Right atrium auricular region (tissue), 2 donors: ENCODE data around the gene WDTC1. TPM values are rescaled to one million over a fixed set of nuclear protein-coding genes. Genes with fewer than 3 reads are reported as not detected.
"Not testable (repeated sequence)": the region's sequence is repeated elsewhere in the genome, so short reads cannot be mapped to it uniquely, and the experiment has no call there.

Experiments used
- DNase-seq: peaks from one replicate; pipeline ENCODE4 v3.0.0-alpha.2; 2019; ENCODE audit warnings: low spot score
- H3K27ac ChIP-seq, 2 donors: fragments of 200-600 bp; sonication (generic); 1 replicate in 1 of 2; 2 replicates in 1 of 2; pipeline ENCODE4 v1.5.1; 2016 to 2019
- H3K27me3 ChIP-seq, 2 donors: fragments of 200-600 bp; sonication (generic); one replicate each; pipeline versions ENCODE4 v1.5.1 to v1.6.0; 2017 to 2019
- H3K36me3 ChIP-seq: fragments of 200-600 bp; sonication (generic); one replicate; pipeline ENCODE4 v1.5.1; 2016
- H3K4me1 ChIP-seq, 2 donors: fragments of 200-600 bp; sonication (generic); one replicate each; pipeline versions ENCODE4 v1.5.1 to v1.6.0; 2017 to 2019
- H3K4me3 ChIP-seq, 2 donors: fragments of 200-600 bp; sonication (generic); 1 replicate in 1 of 2; 2 replicates in 1 of 2; pipeline ENCODE4 v1.5.1; 2017 to 2019; ENCODE audit warnings: mild to moderate bottlenecking in 1 of 2, moderate library complexity in 1 of 2
- H3K9me3 ChIP-seq, 2 donors: fragments of 200-600 bp; sonication (generic); one replicate each; pipeline ENCODE4 v1.5.1; 2019
- total RNA-seq, 2 donors: library from RNA; depleted of rRNA; stranded (reverse); fragments of >200 nt; gene quantifications; one replicate each; pipeline ENCODE4 v1.1.0, GENCODE V29; 2016
- TF ChIP-seq, protein P1 (sequence below), 2 donors: fragments of 200-600 bp; sonication (generic); IDR thresholded peaks; one replicate each; pipeline ENCODE4 v1.5.1; 2019; ENCODE audit warnings: antibody characterized with exemption in 2 of 2

Gene WDTC1, protein sequence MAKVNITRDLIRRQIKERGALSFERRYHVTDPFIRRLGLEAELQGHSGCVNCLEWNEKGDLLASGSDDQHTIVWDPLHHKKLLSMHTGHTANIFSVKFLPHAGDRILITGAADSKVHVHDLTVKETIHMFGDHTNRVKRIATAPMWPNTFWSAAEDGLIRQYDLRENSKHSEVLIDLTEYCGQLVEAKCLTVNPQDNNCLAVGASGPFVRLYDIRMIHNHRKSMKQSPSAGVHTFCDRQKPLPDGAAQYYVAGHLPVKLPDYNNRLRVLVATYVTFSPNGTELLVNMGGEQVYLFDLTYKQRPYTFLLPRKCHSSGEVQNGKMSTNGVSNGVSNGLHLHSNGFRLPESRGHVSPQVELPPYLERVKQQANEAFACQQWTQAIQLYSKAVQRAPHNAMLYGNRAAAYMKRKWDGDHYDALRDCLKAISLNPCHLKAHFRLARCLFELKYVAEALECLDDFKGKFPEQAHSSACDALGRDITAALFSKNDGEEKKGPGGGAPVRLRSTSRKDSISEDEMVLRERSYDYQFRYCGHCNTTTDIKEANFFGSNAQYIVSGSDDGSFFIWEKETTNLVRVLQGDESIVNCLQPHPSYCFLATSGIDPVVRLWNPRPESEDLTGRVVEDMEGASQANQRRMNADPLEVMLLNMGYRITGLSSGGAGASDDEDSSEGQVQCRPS
- total RNA-seq = 10 to 100 TPM; 52.0 to 77.9 TPM

DNA sequence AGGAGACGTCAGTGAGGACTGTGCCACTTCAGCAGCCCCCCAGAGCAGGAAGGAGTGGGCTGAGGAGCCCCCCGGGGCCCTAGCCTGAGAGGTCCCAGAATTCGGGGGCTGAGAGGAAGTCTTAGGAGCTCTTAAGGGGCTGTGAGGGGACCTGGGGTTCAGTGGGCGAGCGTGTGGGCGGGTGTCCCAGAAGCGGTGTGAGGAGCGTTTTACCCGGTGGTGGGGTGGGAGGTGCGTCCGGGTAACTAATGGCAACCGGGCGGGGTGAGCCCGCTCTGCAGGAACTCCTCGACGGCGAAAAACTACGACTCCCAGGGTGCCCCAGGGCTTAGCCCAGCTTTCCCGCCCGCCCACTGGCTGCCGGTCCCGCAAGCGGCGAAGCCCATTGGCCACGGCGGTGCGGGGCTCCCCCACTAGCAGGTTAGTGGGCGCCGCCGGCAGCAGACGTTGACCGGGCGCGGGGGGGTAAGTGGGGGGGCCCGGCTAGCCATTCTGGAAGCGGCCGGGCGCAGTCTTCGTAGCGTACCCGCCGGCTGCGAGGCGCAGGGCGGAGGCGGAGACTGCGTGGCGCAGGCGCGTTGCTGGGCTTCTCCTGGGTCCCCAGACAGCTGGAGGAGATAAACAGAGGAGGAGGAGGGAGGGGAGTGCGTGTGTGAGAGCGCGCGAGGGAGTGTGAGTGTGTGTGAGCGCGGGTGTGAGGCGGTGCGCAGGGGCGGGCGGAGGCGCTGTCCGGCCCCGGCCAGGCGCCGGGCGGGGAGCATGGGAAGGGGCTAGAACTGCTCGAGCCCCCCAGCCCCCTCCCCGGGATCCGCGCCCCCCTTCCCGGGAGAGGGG is at the start of gene WDTC1:
WDTC1 (plus strand) TSS at position 584 of the 834 bp plus-strand sequence. CDS start 26,423 bp downstream, outside the sequence.
- TF ChIP-seq, protein P1, sequence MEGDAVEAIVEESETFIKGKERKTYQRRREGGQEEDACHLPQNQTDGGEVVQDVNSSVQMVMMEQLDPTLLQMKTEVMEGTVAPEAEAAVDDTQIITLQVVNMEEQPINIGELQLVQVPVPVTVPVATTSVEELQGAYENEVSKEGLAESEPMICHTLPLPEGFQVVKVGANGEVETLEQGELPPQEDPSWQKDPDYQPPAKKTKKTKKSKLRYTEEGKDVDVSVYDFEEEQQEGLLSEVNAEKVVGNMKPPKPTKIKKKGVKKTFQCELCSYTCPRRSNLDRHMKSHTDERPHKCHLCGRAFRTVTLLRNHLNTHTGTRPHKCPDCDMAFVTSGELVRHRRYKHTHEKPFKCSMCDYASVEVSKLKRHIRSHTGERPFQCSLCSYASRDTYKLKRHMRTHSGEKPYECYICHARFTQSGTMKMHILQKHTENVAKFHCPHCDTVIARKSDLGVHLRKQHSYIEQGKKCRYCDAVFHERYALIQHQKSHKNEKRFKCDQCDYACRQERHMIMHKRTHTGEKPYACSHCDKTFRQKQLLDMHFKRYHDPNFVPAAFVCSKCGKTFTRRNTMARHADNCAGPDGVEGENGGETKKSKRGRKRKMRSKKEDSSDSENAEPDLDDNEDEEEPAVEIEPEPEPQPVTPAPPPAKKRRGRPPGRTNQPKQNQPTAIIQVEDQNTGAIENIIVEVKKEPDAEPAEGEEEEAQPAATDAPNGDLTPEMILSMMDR (IDR thresholded peaks at IDR 0.05) = no peak
- Histone ChIP-seq H3K27me3 (no peaks in the 10 kb centered on the region), H3K9me3 (no peaks in the 10 kb centered on the region), H3K4me3 (peak within 1 kb of the TSS; percentile 86 to 95), H3K4me1 (peaks cover 0 to 25% of the 10 kb centered on the region in 2 donors), H3K27ac (peak within 1 kb of the TSS; percentile 94 to 95), H3K36me3 (no peaks in the 10 kb centered on the region)
- peak; percentile 96 for DNase-seq

DNA sequence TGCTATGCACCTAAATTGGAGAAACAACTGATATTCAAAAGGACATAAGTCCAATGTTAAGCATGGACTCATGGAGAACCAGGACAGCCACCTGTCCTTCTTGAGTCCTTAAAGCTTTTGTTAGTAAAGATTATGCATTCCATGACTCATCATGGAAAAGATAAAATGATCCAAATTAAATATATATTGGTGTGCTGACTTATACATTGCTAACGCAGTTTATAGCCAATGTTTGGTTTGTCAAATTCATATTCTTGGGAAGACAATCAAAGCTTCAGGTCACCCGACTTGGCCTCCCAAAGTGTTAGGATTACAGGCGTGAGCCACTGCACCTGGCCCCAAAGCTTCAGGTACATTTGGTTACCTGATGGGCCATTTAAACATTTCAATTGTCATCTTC is 49.8 kb upstream of the WDTC1 start:
- H3K36me3 ChIP-seq, H3K27ac ChIP-seq, H3K27me3 ChIP-seq, H3K4me3 ChIP-seq, H3K4me1 ChIP-seq, DNase-seq: not testable (repeated sequence)
- peaks cover 0 to 15% of the 10 kb centered on the region in 2 donors for H3K9me3 ChIP-seq

DNA sequence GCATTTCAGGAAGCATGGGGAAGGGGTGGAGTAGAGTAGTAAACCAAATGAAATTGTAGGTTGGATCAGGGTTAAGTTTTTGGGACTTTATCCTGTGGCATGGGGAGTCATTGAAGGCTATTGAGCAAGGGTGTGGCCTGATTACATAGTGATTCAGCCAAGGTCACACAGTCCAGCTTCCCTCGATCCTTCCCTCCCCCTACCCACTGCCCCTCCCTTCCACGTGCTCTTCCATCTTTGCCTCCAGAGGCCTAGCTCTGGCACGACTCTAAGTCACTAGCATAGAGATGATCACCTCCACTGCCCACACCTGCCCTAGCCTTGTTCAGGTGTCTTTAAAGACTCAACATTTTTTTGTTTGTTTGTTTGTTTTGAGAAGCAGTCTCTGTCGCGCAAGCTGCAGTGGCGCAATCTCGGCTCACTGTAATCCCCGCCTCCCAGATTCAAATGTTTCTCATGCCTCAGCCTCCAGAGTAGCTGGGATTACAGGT is 42.3 kb upstream of the WDTC1 start:
- Histone ChIP-seq H3K36me3 (no peaks in the 10 kb centered on the region), H3K4me1 (no peaks in the 10 kb centered on the region), H3K27me3 (no peaks in the 10 kb centered on the region), H3K27ac (no peak overlapping the region), H3K4me3 (no peak overlapping the region), H3K9me3 (no peaks in the 10 kb centered on the region)
- TF ChIP-seq, protein P1 (IDR thresholded peaks at IDR 0.05) = no peak
- DNase-seq = no peak

DNA sequence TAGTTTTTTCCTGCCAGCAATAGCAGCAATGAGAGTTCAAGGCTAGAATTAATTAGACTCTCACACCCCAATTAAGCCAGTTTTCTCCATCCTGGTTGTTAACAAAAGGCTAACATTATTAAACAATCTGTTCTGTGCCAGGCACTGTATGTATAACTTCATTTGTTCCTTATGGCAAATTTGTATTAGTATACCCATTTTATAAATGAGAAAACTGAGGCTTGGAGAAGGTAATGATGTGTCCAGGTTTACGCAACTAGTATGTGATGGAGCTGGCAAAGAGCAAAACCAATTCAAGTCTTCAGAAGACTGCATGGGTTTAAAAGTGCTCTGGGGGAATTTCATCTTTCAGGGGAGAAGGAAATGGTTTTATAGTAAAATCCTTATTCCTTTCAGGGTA is 41.2 kb upstream of the WDTC1 start:
- no peak overlapping the region for H3K4me3 ChIP-seq
- H3K36me3 ChIP-seq = no peaks in the 10 kb centered on the region
- no peaks in the 10 kb centered on the region for H3K4me1 ChIP-seq
- H3K27ac ChIP-seq = no peak overlapping the region
- DNase-seq = no peak
- H3K9me3 ChIP-seq = no peaks in the 10 kb centered on the region
- no peaks in the 10 kb centered on the region for H3K27me3 ChIP-seq
- TF ChIP-seq, protein P1 (IDR thresholded peaks at IDR 0.05) = no peak

DNA sequence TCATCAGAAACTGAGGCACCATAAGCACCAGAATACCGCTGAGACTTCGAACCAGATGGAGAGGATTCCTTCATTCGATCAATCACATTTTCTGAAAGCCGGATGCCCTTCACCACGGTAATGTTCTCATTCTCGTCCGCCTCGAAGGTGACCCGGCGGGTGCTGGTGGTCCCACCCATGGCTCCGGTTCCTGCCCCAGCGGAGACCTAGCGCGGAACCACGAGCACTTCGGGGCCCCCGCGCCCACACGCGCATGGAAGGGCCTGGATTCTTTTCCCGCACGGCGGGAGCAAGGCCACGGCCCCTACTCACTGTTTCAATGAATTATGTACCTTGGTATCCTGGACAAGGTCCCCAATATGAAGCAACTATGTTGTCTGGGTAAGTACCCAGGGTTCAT is 33.1 kb upstream of the WDTC1 start:
- H3K4me3 ChIP-seq = no peak overlapping the region
- no peak for DNase-seq
- no peaks in the 10 kb centered on the region for H3K27me3 ChIP-seq
- H3K9me3 ChIP-seq = no peaks in the 10 kb centered on the region
- TF ChIP-seq, protein P1 (IDR thresholded peaks at IDR 0.05) = no peak
- no peak overlapping the region for H3K27ac ChIP-seq
- H3K36me3 ChIP-seq = no peaks in the 10 kb centered on the region
- no peaks in the 10 kb centered on the region for H3K4me1 ChIP-seq
